Endothelial cell of umbilical vein (primary cell): ENCODE data around the gene DGKG. TPM values are rescaled to one million over a fixed set of nuclear protein-coding genes. Genes with fewer than 3 reads are reported as not detected.
A peak's percentile ranks its signal among the peaks of the same experiment; 100 is the strongest.

Experiments
- BruUV-seq: library from RNA; stranded (reverse); fragments of 400-500 nt; replicated peaks from 2 replicates; lab custom pipeline; 2021; lab: Mats Ljungman, UMichigan
- CTCF ChIA-PET: fragments of 300-600, 350-600 bp; sonication (Branson Sonifier 250); formaldehyde crosslinking; loops from one replicate; lab custom pipeline; 2021; ENCODE audit warnings: antibody characterized with exemption, inconsistent platforms; lab: Charles Lee
- POLR2A ChIA-PET: fragments of 300-600, 350-600 bp; sonication (Branson Sonifier 250); formaldehyde crosslinking; loops from one replicate; lab custom pipeline; 2021; ENCODE audit warnings: antibody characterized with exemption, inconsistent platforms; lab: Charles Lee
- DNase-seq: peaks from one replicate; pipeline ENCODE4 v3.0.0-alpha.2; 2011; ENCODE audit warnings: low read depth, low spot score
- FAIRE-seq: peaks from 2 replicates; lab custom pipeline; 2011; peaks lifted over from hg19 to GRCh38; lab: Jason Lieb, UNC
- H2AFZ ChIP-seq: 2 replicates; pipeline ENCODE4 v1.6.0; 2012; ENCODE audit warnings: low read depth, low read length, control low read depth, inconsistent platforms
- H3K27ac ChIP-seq: 2 replicates; pipeline ENCODE4 v1.5.1; 2011; ENCODE audit warnings: low read depth, mild to moderate bottlenecking, control low read depth, low read length, moderate library complexity; ENCODE audit not compliant: insufficient read depth
- H3K27me3 ChIP-seq, 2 experiments: 2 replicates each; pipeline versions ENCODE4 v1.6.0 to v1.6.1; 2011; ENCODE audit warnings: low read length in 2 of 2, mixed read lengths in 1 of 2; ENCODE audit not compliant: control insufficient read depth in 2 of 2, insufficient read depth in 2 of 2
- H3K36me3 ChIP-seq, 2 experiments: 2 replicates in 1 of 2; 3 replicates in 1 of 2; pipeline ENCODE4 v1.5.1; 2011; ENCODE audit warnings: low read length in 2 of 2, mild to moderate bottlenecking in 1 of 2, moderate library complexity in 1 of 2; ENCODE audit not compliant: control insufficient read depth in 2 of 2, insufficient read depth in 2 of 2; ENCODE audit errors: extremely low read depth in 1 of 2
- H3K4me1 ChIP-seq: 3 replicates; pipeline ENCODE4 v1.5.1; 2011; ENCODE audit warnings: mild to moderate bottlenecking, low read length; ENCODE audit not compliant: control insufficient read depth, insufficient read depth; ENCODE audit errors: extremely low read depth
- H3K4me2 ChIP-seq: 2 replicates; pipeline ENCODE4 v1.6.1; 2011; ENCODE audit warnings: low read length, control low read depth, mixed read lengths; ENCODE audit not compliant: insufficient read depth
- H3K4me3 ChIP-seq, 3 experiments: fragments of 200-600 bp in 1 of 3; sonication (generic), shearing (Covaris generic) in 1 of 3; replicated peaks in 1 of 3; 2 replicates each; pipeline ENCODE4 v1.5.1; 2011 to 2016; ENCODE audit warnings: control low read depth in 3 of 3, low read length in 3 of 3, mild to moderate bottlenecking in 2 of 3, inconsistent platforms in 1 of 3, low read depth in 1 of 3, moderate library complexity in 1 of 3; ENCODE audit not compliant: insufficient read depth in 1 of 3
- H3K79me2 ChIP-seq: 2 replicates; pipeline ENCODE4 v1.6.0; 2012; ENCODE audit warnings: low read length, inconsistent platforms; ENCODE audit not compliant: control insufficient read depth, insufficient read depth
- H3K9ac ChIP-seq: replicated peaks from 2 replicates; pipeline ENCODE3; 2011; ENCODE audit warnings: low read length, control low read depth; ENCODE audit not compliant: insufficient read depth; ENCODE audit errors: extremely low read depth
- H3K9me1 ChIP-seq: replicated peaks from 3 replicates; pipeline ENCODE4 v1.6.0; 2011; ENCODE audit warnings: mild to moderate bottlenecking, low read length; ENCODE audit not compliant: control insufficient read depth, insufficient read depth; ENCODE audit errors: extremely low read depth
- H3K9me3 ChIP-seq: replicated peaks from 2 replicates; pipeline ENCODE4 v1.5.1; 2012; ENCODE audit warnings: low read length, inconsistent platforms; ENCODE audit not compliant: control insufficient read depth, insufficient read depth
- H4K20me1 ChIP-seq: replicated peaks from 2 replicates; pipeline ENCODE3; 2011; ENCODE audit warnings: mild to moderate bottlenecking, low read length; ENCODE audit not compliant: control insufficient read depth, insufficient read depth; ENCODE audit errors: extremely low read depth
- EZH2 ChIP-seq: IDR thresholded peaks from 2 replicates; pipeline ENCODE4 v1.6.1; 2012; ENCODE audit warnings: borderline replicate concordance, low read depth, mild to moderate bottlenecking, moderate library complexity, low read length, inconsistent platforms; ENCODE audit not compliant: severe bottlenecking
- FOS ChIP-seq: IDR thresholded peaks from 2 replicates; pipeline ENCODE4 v1.6.1; 2011; ENCODE audit warnings: mild to moderate bottlenecking, low read length, moderate library complexity, borderline replicate concordance; ENCODE audit not compliant: insufficient read depth
- GATA2 ChIP-seq: IDR thresholded peaks from 2 replicates; pipeline ENCODE4 v1.7.0; 2011; ENCODE audit warnings: low read depth, mild to moderate bottlenecking, moderate library complexity, mixed read lengths, low read length; ENCODE audit not compliant: insufficient read length, insufficient read depth
- JUN ChIP-seq: IDR thresholded peaks from 2 replicates; pipeline ENCODE4 v1.6.1; 2011; ENCODE audit warnings: borderline replicate concordance, low read depth; ENCODE audit not compliant: insufficient read length, insufficient read depth
- MAX ChIP-seq: IDR thresholded peaks from 2 replicates; pipeline ENCODE4 v1.6.1; 2011; ENCODE audit not compliant: insufficient read depth, insufficient read length
- MYC ChIP-seq: IDR thresholded peaks from one replicate; pipeline ENCODE4 v1.6.1; 2011; ENCODE audit warnings: mild to moderate bottlenecking, low read depth, low read length
- POLR2A ChIP-seq: IDR thresholded peaks from 2 replicates; pipeline ENCODE4 v1.6.1; 2012; ENCODE audit warnings: low read depth, mild to moderate bottlenecking, control low read depth, low read length
- POLR2AphosphoS5 ChIP-seq: IDR thresholded peaks from 2 replicates; pipeline ENCODE4 v1.6.1; 2012; ENCODE audit warnings: low read depth, mild to moderate bottlenecking, control low read depth, low read length, moderate library complexity; ENCODE audit not compliant: insufficient read depth
- dilution Hi-C: fragments of 300-500 bp; cut with MboI; formaldehyde crosslinking; loops from one replicate; pipeline ENCODE4 v1.15.0; 2019; ENCODE audit warnings: low sequenced_read_pairs; ENCODE audit not compliant: extremely low pct_ligation_motif_present
- intact Hi-C: fragments of 100-400 bp; cut with micrococcal nuclease; formaldehyde crosslinking; loops from one replicate; pipeline ENCODE4 v1.10.0; 2022
- polyA plus RNA-seq, 4 experiments: library from polyadenylated mRNA; depleted of rRNA in 3 of 4; stranded (reverse) in 3 of 4; unstranded in 1 of 4; fragments of >200 nt; gene quantifications; 2 replicates each; pipeline versions ENCODE4 v1.2.1 to v1.2.3, GENCODE V29; 2011 to 2012; ENCODE audit warnings: missing spikeins in 1 of 4
- total RNA-seq: library from RNA; stranded (reverse); gene quantifications from 2 replicates; pipeline ENCODE4 v1.2.3, GENCODE V29; 2021
- TF ChIP-seq, protein P1 (sequence below), 2 donors: IDR thresholded peaks; 1 replicate in 1 of 2; 2 replicates in 1 of 2; pipeline ENCODE4 v1.5.1; 2011; ENCODE audit warnings: low read length in 2 of 2, mild to moderate bottlenecking in 2 of 2, moderate library complexity in 2 of 2, control low read depth in 1 of 2, inconsistent platforms in 1 of 2, low read depth in 1 of 2; ENCODE audit not compliant: insufficient read depth in 1 of 2; ENCODE audit errors: extremely low read depth in 1 of 2

The DGKG gene
- total and polyA plus RNA-seq, 2 donors (not counting 3 experiments of a cell fraction or from before 2014, with no cell fraction given), result not detected

DNA sequence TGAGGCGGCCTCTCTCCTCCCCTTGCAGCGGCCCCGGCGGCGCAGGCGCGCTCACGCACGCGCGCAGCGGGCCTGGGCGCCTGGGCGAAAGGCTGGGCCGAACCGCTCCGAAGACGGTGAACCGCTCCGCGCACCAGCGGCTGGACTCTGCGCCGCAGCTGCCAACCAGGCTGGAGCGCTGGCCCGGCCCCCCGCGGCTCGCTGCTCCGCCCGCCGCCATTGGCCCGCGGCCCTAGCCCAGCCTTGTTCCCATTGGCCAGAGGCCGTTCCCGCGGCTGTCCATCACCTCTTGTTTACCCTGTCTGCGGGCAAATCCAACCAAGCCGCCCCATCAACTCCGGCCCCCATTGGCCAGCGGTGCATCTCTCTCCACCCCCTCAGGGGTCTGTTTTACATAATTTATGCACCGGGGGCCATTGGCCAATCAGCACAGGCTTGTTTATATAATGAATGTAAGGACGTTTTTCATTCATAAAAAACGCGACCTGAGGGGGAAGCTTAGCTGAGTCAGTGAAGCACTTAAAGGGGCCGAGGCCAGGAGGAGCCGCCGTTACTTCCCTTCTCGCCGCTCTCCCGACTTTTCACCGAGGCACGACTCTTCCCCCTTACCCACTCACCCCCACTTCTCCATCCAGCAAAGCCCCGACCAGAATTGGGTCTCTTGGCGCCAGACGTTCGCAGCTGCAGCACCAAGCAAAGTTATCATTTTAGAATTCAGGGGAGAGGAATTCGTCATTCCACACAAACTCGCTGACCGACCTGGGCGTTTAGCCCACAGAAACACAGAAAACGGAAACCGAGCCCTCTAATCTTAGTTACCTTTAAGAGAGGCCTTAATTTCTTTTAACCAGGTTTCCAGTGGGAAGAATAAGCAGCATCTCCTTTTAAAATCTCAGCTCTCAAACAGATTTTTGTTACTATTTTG, 252.8 kb downstream of the DGKG start, which contains the start of gene ETV5:
Gene ETV5, minus strand, starts transcription at position 149 of the 925 bp plus-strand sequence. CDS start 3,221 bp downstream, outside the sequence.
- Histone ChIP-seq H3K9me1 (no peaks in the 10 kb centered on the region), H3K79me2 (peaks cover 29% of the 10 kb centered on the region), H3K27me3 (peaks cover 11 to 13% of the 10 kb centered on the region in 2 experiments), H3K36me3 (no peaks in the 10 kb centered on the region), H3K9me3 (no peaks in the 10 kb centered on the region), H3K4me3 (peak within 1 kb of the TSS; percentile 67 to 95 (median 87)), H3K4me2 (peak within 1 kb of the TSS; percentile 89), H3K9ac (peak within 1 kb of the TSS; percentile 91), H4K20me1 (no peaks in the 10 kb centered on the region), H3K27ac (peak within 1 kb of the TSS; percentile 88), H2AFZ (peak within 1 kb of the TSS; percentile 98), H3K4me1 (peaks cover 18% of the 10 kb centered on the region)
- intact Hi-C loops, result loop anchor here (1.0 to 10.0 kb wide), 12 partner anchors 12 to 1028 kb away; partner anchors contain the start of genes CRYGS, DNAJB11, EIF4A2 and RPL39L
- dilution Hi-C loops, result no loop called here
- ChIA-PET CTCF (interaction anchor here (1.1 to 3.4 kb wide), 7 partner anchors 11 to 431 kb away, joined by 3 to 13 read pairs (median 5); no protein-coding TSS in a partner anchor), POLR2A (interaction anchor here (1.0 to 2.1 kb wide), 4 partner anchors 11 to 461 kb away, joined by 3 to 15 read pairs (median 6); partner anchors contain the start of genes DNAJB11 and TRA2B)
- peak; percentile 100 for DNase-seq
- FAIRE-seq, result peak; percentile 96
- TSS peak; percentile 91 for BruUV-seq
- TF ChIP-seq MYC (no peak), POLR2A (peak; percentile 77), POLR2AphosphoS5 (peak; percentile 92), JUN (no peak), GATA2 (no peak), FOS (peak; percentile 68), EZH2 (no peak), MAX (peak; percentile 8)
- TF ChIP-seq, protein P1, sequence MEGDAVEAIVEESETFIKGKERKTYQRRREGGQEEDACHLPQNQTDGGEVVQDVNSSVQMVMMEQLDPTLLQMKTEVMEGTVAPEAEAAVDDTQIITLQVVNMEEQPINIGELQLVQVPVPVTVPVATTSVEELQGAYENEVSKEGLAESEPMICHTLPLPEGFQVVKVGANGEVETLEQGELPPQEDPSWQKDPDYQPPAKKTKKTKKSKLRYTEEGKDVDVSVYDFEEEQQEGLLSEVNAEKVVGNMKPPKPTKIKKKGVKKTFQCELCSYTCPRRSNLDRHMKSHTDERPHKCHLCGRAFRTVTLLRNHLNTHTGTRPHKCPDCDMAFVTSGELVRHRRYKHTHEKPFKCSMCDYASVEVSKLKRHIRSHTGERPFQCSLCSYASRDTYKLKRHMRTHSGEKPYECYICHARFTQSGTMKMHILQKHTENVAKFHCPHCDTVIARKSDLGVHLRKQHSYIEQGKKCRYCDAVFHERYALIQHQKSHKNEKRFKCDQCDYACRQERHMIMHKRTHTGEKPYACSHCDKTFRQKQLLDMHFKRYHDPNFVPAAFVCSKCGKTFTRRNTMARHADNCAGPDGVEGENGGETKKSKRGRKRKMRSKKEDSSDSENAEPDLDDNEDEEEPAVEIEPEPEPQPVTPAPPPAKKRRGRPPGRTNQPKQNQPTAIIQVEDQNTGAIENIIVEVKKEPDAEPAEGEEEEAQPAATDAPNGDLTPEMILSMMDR (IDR thresholded peaks at IDR 0.05; ENCODE audit: extremely low read depth in 1 of 2, insufficient read depth in 1 of 2, low read depth in 1 of 2, low read length in 2 of 2), result no peak
